ENCODE measurements around the gene GATA2.
A peak's percentile ranks its signal among the peaks of the same experiment; 100 is the strongest.

The GATA2 gene

GRCh38 chr3:128436214-128436613 is 56.8 kb downstream of the GATA2 start:
- TF ChIP-seq YY1 (IDR thresholded peaks at IDR 0.05; ENCODE audit: low read depth) (no peak), FOXM1 (IDR thresholded peaks at IDR 0.05; ENCODE audit: borderline replicate concordance, low read depth) (no peak)

- TF ChIP-seq TAF1 (IDR thresholded peaks at IDR 0.05; ENCODE audit: low read depth): no peak
- no peak for TF ChIP-seq REST (IDR thresholded peaks at IDR 0.05; ENCODE audit: low read depth)
- TF ChIP-seq CEBPB (IDR thresholded peaks at IDR 0.05): no peak
These were observed 57.4 kb downstream of the GATA2 start for GRCh38 chr3:128435561-128435960.

GRCh38 chr3:128435058-128435457 is 57.9 kb downstream of the GATA2 start:
- TF ChIP-seq YY1 (IDR thresholded peaks at IDR 0.05; ENCODE audit: low read depth) (peak; percentile 61; the same call in 1 of the 2 replicates), CREB1 (IDR thresholded peaks at IDR 0.05; ENCODE audit: low read depth) (0 out of 2 replicates have a peak, but pooled peaks have one; percentile 7), NFIC (IDR thresholded peaks at IDR 0.05) (peak; percentile 57), REST (IDR thresholded peaks at IDR 0.05; ENCODE audit: low read depth) (no peak), MAX (IDR thresholded peaks at IDR 0.05) (peak; percentile 65), CEBPB (IDR thresholded peaks at IDR 0.05) (0 out of 2 replicates have a peak, but pooled peaks have one; percentile 22), RAD21 (IDR thresholded peaks at IDR 0.05; ENCODE audit: low read depth) (no peak), FOXM1 (IDR thresholded peaks at IDR 0.05; ENCODE audit: borderline replicate concordance, low read depth) (peak; percentile 22; the same call in 1 of the 2 replicates), TAF1 (IDR thresholded peaks at IDR 0.05; ENCODE audit: low read depth) (no peak), ZBTB7A (IDR thresholded peaks at IDR 0.05; ENCODE audit: low read depth) (peak; percentile 100), EP300 (IDR thresholded peaks at IDR 0.05; ENCODE audit: borderline replicate concordance) (peak; percentile 67; the same call in 1 of the 2 replicates), EGR1 (IDR thresholded peaks at IDR 0.05) (0 out of 2 replicates have a peak, but pooled peaks have one; percentile 36), TEAD4 (IDR thresholded peaks at IDR 0.05) (peak; percentile 62), USF1 (IDR thresholded peaks at IDR 0.05) (no peak), TCF12 (IDR thresholded peaks at IDR 0.05; ENCODE audit: low read depth) (peak; percentile 79)

- TF ChIP-seq TAF1 (IDR thresholded peaks at IDR 0.05; ENCODE audit: low read depth) (no peak), TEAD4 (IDR thresholded peaks at IDR 0.05) (no peak), NFIC (IDR thresholded peaks at IDR 0.05) (no peak), FOXM1 (IDR thresholded peaks at IDR 0.05; ENCODE audit: borderline replicate concordance, low read depth) (no peak), EP300 (IDR thresholded peaks at IDR 0.05; ENCODE audit: borderline replicate concordance) (no peak), TCF12 (IDR thresholded peaks at IDR 0.05; ENCODE audit: low read depth) (no peak), CEBPB (IDR thresholded peaks at IDR 0.05) (no peak), MAX (IDR thresholded peaks at IDR 0.05) (no peak), USF1 (IDR thresholded peaks at IDR 0.05) (no peak), EGR1 (IDR thresholded peaks at IDR 0.05) (no peak), CREB1 (IDR thresholded peaks at IDR 0.05; ENCODE audit: low read depth) (no peak), RAD21 (IDR thresholded peaks at IDR 0.05; ENCODE audit: low read depth) (no peak)
These were observed 58.5 kb downstream of the GATA2 start for GRCh38 chr3:128434524-128434923.

- TF ChIP-seq CREB1 (IDR thresholded peaks at IDR 0.05; ENCODE audit: low read depth): no peak
- no peak for TF ChIP-seq USF1 (IDR thresholded peaks at IDR 0.05)
- TF ChIP-seq EGR1 (IDR thresholded peaks at IDR 0.05): no peak
- no peak for TF ChIP-seq CEBPB (IDR thresholded peaks at IDR 0.05)
- no peak for TF ChIP-seq FOXM1 (IDR thresholded peaks at IDR 0.05; ENCODE audit: borderline replicate concordance, low read depth)
- no peak for TF ChIP-seq TEAD4 (IDR thresholded peaks at IDR 0.05)
- TF ChIP-seq TAF1 (IDR thresholded peaks at IDR 0.05; ENCODE audit: low read depth): no peak
- TF ChIP-seq REST (IDR thresholded peaks at IDR 0.05; ENCODE audit: low read depth): no peak
- TF ChIP-seq YY1 (IDR thresholded peaks at IDR 0.05; ENCODE audit: low read depth): no peak
- no peak for TF ChIP-seq EP300 (IDR thresholded peaks at IDR 0.05; ENCODE audit: borderline replicate concordance)
- TF ChIP-seq ZBTB7A (IDR thresholded peaks at IDR 0.05; ENCODE audit: low read depth): no peak
- no peak for TF ChIP-seq MAX (IDR thresholded peaks at IDR 0.05)
- TF ChIP-seq RAD21 (IDR thresholded peaks at IDR 0.05; ENCODE audit: low read depth): no peak
- TF ChIP-seq NFIC (IDR thresholded peaks at IDR 0.05): no peak
These were observed 59.2 kb downstream of the GATA2 start for GRCh38 chr3:128433837-128434165.
